HFFc6 (cell line): ENCODE results near the gene ERC2. TPM values are rescaled to one million over a fixed set of nuclear protein-coding genes. Genes with fewer than 3 reads are reported as not detected.
A peak's percentile ranks its signal among the peaks of the same experiment; 100 is the strongest.

Experiments used
- DNase-seq: peaks from one replicate; pipeline ENCODE4 v3.0.0-alpha.2; 2018
- H3K27ac Mint-ChIP-seq: 2 replicates; pipeline ENCODE4 v1.8.0; 2020; ENCODE audit warnings: mild to moderate bottlenecking, mixed read lengths
- H3K27me3 Mint-ChIP-seq: 2 replicates; pipeline ENCODE4 v1.8.0; 2021; ENCODE audit warnings: mild to moderate bottlenecking, moderate library complexity, mixed read lengths; ENCODE audit not compliant: insufficient read depth
- H3K36me3 Mint-ChIP-seq: 2 replicates; pipeline ENCODE4 v1.8.0; 2021; ENCODE audit warnings: low read depth, mixed read lengths
- H3K4me1 Mint-ChIP-seq: 2 replicates; pipeline ENCODE4 v1.8.0; 2020; ENCODE audit warnings: low read depth, mixed read lengths
- H3K4me3 Mint-ChIP-seq: 2 replicates; pipeline ENCODE4 v1.8.0; 2020; ENCODE audit warnings: mild to moderate bottlenecking, moderate library complexity, mixed read lengths
- H3K9me3 Mint-ChIP-seq: 2 replicates; pipeline ENCODE4 v1.8.0; 2020; ENCODE audit warnings: mild to moderate bottlenecking, mixed read lengths
- total RNA-seq, 6 experiments: library from RNA; stranded (reverse); fragmentation: NEBNext Ultra II Directional; extraction: Animal tissue kit (Norgen Biotek cat#: 25700); gene quantifications; 2 replicates in 1 of 6; 3 replicates in 5 of 6; pipeline ENCODE4 v1.2.3, GENCODE V29; 2021
- TF ChIP-seq, protein P1 (sequence below): fragments of 200-600 bp; sonication (generic); IDR thresholded peaks from 2 replicates; pipeline ENCODE4 v1.5.0; 2021; ENCODE audit warnings: antibody characterized with exemption, mild to moderate bottlenecking

The ERC2 gene
- total RNA-seq, 6 experiments from 2014 or later = 0.11 TPM; not detected in 5

DNA sequence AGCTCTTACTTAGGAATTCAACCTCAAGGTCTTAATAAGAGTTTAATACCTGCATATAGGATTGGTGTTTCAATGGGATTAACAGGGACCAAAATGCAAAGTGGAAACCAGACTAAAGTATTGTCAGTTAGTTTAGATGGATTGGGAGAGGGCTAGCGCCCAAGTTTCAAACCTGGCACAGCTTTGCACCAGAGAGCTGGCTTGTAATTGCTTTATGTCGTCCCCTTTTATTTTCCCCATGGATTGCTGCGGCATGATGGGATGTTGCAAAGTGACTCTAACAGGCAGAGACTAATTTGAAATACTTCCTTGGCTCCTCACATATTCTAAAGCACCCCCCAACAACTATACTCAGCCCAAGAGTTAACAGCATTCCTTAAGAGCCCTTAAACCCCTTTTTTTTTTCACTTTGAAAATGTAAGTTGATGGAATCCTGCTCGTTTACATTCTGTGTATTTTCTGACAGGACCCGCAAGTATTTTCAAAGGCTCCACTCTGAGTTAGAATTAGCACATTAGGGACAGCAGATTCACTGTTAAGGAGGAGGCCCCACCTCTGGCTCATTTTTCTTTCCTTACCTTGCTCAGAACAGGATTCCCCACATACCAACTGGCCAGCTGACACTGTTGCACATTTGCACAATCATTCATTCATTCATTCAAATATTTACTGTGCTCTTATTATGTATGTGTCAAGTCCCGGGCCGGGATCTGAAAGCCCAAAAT is 214.2 kb downstream of the ERC2 start:
- no peak for DNase-seq

DNA sequence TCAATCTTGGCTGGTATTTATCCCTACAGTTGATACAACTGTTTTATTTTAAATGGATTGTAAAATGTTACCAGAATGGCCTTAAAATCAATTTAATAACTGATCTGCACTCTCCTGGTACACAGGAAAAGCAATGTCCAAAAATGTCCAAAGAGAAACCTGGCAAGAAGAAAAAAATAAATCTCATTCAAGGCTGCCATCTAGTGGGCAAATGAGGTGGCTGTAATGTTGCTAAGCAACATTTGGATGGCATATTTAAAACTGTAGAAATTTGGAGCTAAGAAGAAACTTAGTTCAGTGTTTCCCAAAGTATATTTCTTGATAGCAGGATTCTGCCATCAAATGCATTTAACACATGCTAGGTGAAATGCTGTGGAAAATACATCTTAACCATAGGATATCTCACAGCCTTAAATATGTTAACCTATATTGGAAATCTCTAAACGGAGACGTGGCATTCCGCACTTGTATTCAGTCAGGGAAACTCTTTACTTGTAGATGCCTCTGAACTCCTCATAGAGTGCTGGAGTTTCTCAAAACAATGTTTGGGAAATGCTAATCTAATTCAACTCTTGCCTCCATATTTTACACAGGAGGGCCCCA is 216.8 kb downstream of the ERC2 start:
- peak; percentile 51 for DNase-seq
- TF ChIP-seq, protein P1, sequence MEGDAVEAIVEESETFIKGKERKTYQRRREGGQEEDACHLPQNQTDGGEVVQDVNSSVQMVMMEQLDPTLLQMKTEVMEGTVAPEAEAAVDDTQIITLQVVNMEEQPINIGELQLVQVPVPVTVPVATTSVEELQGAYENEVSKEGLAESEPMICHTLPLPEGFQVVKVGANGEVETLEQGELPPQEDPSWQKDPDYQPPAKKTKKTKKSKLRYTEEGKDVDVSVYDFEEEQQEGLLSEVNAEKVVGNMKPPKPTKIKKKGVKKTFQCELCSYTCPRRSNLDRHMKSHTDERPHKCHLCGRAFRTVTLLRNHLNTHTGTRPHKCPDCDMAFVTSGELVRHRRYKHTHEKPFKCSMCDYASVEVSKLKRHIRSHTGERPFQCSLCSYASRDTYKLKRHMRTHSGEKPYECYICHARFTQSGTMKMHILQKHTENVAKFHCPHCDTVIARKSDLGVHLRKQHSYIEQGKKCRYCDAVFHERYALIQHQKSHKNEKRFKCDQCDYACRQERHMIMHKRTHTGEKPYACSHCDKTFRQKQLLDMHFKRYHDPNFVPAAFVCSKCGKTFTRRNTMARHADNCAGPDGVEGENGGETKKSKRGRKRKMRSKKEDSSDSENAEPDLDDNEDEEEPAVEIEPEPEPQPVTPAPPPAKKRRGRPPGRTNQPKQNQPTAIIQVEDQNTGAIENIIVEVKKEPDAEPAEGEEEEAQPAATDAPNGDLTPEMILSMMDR = peak; percentile 90
- Mint-ChIP-seq H3K36me3 (no peaks in the 10 kb centered on the region), H3K27me3 (no peaks in the 10 kb centered on the region; the same call in none of the 2 replicates), H3K9me3 (no peaks in the 10 kb centered on the region), H3K4me3 (no peak overlapping the region), H3K27ac (no peak overlapping the region), H3K4me1 (no peaks in the 10 kb centered on the region)

More for the DNA sequence above, 214.2 kb downstream of the ERC2 start:
- TF ChIP-seq, protein P1 = no peak
- H3K27ac Mint-ChIP-seq = no peak overlapping the region
- no peaks in the 10 kb centered on the region; the same call in 1 of the 2 replicates for H3K27me3 Mint-ChIP-seq
- no peak overlapping the region for H3K4me3 Mint-ChIP-seq
- H3K9me3 Mint-ChIP-seq = no peaks in the 10 kb centered on the region
- no peaks in the 10 kb centered on the region for H3K36me3 Mint-ChIP-seq
- H3K4me1 Mint-ChIP-seq = no peaks in the 10 kb centered on the region

DNA sequence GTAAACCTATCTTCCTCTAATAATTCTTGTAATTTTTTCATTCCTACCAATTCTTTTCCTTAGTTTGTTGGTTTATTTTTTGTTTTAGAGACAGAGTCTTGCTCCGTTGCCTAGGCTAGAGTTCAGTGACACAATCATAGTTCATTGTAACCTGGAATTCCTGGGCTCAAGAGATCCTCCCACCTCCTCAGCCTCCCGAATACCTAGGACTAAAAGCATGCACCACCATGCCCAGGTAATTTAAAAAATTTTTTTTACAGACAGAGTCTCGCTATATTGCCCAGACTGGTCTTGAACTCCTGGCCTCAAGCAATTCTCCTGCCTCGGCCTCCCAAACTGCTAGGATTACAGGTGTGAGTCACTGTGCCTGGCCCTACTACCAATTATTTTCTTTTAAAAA is 220.2 kb downstream of the ERC2 start:
- H3K4me3 Mint-ChIP-seq = no peak overlapping the region
- TF ChIP-seq, protein P1 = no peak
- no peaks in the 10 kb centered on the region for H3K36me3 Mint-ChIP-seq
- no peaks in the 10 kb centered on the region for H3K4me1 Mint-ChIP-seq
- no peaks in the 10 kb centered on the region for H3K9me3 Mint-ChIP-seq
- no peak for DNase-seq
- H3K27me3 Mint-ChIP-seq = no peaks in the 10 kb centered on the region; the same call in 1 of the 2 replicates
- H3K27ac Mint-ChIP-seq = no peak overlapping the region

DNA sequence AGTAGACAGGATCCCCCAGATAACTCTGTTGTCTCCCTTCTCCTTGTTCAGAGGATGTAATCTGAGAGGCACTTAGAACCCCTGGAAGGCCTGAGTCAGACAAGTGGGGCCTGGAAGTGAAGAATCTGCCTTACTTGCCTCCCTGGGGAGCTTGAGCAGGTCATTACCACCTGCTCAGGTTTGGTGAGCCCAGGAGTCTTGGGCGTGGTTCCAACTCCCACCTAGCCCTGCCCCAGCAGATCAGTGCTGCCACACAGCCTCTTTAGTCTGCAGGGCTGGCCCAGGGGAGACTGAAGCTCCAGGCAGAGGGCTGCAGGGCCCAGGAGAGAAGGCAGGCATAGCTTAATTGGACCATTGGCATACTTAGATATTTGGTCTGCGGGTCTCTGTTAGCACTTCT is 230.0 kb downstream of the ERC2 start:
- Mint-ChIP-seq H3K4me1 (no peaks in the 10 kb centered on the region), H3K27ac (no peak overlapping the region), H3K36me3 (no peaks in the 10 kb centered on the region), H3K4me3 (no peak overlapping the region), H3K9me3 (peaks cover 5% of the 10 kb centered on the region; the same call in 1 of the 2 replicates), H3K27me3 (peaks cover 1% of the 10 kb centered on the region; the same call in 1 of the 2 replicates)
- no peak for DNase-seq
- TF ChIP-seq, protein P1 = no peak

DNA sequence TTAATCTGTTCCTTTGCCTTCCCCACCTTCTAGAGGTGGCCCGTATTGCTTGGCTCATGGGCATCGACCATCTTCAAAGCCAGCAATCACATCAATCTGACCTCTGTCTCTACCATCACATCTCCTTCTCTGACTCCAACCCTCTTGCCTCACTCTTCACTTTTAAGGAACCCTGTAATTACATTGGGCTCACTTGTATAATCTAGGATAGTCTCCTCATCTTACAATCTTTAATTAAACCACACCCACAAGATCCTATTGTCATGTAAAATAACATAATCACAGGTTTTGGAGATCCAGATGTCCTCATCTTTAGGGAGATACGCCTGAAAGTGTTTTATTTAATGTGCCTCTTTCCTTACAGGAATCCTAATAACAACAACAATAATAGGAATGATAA is 234.5 kb downstream of the ERC2 start:
- DNase-seq = no peak
- H3K4me3 Mint-ChIP-seq = no peak overlapping the region
- H3K9me3 Mint-ChIP-seq = peaks cover 11% of the 10 kb centered on the region
- no peak overlapping the region for H3K27ac Mint-ChIP-seq
- H3K27me3 Mint-ChIP-seq = peaks cover 1% of the 10 kb centered on the region; the same call in 1 of the 2 replicates
- no peaks in the 10 kb centered on the region for H3K36me3 Mint-ChIP-seq
- TF ChIP-seq, protein P1 = no peak
- no peaks in the 10 kb centered on the region for H3K4me1 Mint-ChIP-seq
